Measurements from ENCODE around the gene PDZRN4.

PDZRN4 gene

GRCh38 chr12:41536813-41537490 is 348.8 kb downstream of the PDZRN4 start:
- TF ChIP-seq YY1 (IDR thresholded peaks at IDR 0.05; ENCODE audit: low read depth) = no peak
- no peak for TF ChIP-seq NFIC (IDR thresholded peaks at IDR 0.05)
- no peak for TF ChIP-seq CEBPB (IDR thresholded peaks at IDR 0.05)
- no peak for TF ChIP-seq USF1 (IDR thresholded peaks at IDR 0.05)

- TF ChIP-seq EGR1 (IDR thresholded peaks at IDR 0.05) = no peak
- no peak for TF ChIP-seq CREB1 (IDR thresholded peaks at IDR 0.05; ENCODE audit: low read depth)
- no peak for TF ChIP-seq RAD21 (IDR thresholded peaks at IDR 0.05; ENCODE audit: low read depth)
- no peak for TF ChIP-seq FOXM1 (IDR thresholded peaks at IDR 0.05; ENCODE audit: borderline replicate concordance, low read depth)
- TF ChIP-seq MAX (IDR thresholded peaks at IDR 0.05) = no peak
- TF ChIP-seq TEAD4 (IDR thresholded peaks at IDR 0.05) = no peak
- no peak for TF ChIP-seq ZBTB7A (IDR thresholded peaks at IDR 0.05; ENCODE audit: low read depth)
- TF ChIP-seq NFIC (IDR thresholded peaks at IDR 0.05) = no peak
- TF ChIP-seq USF1 (IDR thresholded peaks at IDR 0.05) = no peak
- TF ChIP-seq TAF1 (IDR thresholded peaks at IDR 0.05; ENCODE audit: low read depth) = no peak
- TF ChIP-seq YY1 (IDR thresholded peaks at IDR 0.05; ENCODE audit: low read depth) = no peak
- no peak for TF ChIP-seq REST (IDR thresholded peaks at IDR 0.05; ENCODE audit: low read depth)
- no peak for TF ChIP-seq EP300 (IDR thresholded peaks at IDR 0.05; ENCODE audit: borderline replicate concordance)
These were observed 349.4 kb downstream of the PDZRN4 start for GRCh38 chr12:41537522-41537921.

GRCh38 chr12:41545761-41546160 is 357.6 kb downstream of the PDZRN4 start:
- TF ChIP-seq TAF1 (IDR thresholded peaks at IDR 0.05; ENCODE audit: low read depth) (no peak), REST (IDR thresholded peaks at IDR 0.05; ENCODE audit: low read depth) (no peak)

GRCh38 chr12:41548926-41549325 is 360.8 kb downstream of the PDZRN4 start:
- no peak for TF ChIP-seq YY1 (IDR thresholded peaks at IDR 0.05; ENCODE audit: low read depth)
- TF ChIP-seq TCF12 (IDR thresholded peaks at IDR 0.05; ENCODE audit: low read depth) = no peak
- no peak for TF ChIP-seq FOXM1 (IDR thresholded peaks at IDR 0.05; ENCODE audit: borderline replicate concordance, low read depth)
- no peak for TF ChIP-seq ZBTB7A (IDR thresholded peaks at IDR 0.05; ENCODE audit: low read depth)
- no peak for TF ChIP-seq TAF1 (IDR thresholded peaks at IDR 0.05; ENCODE audit: low read depth)
- no peak for TF ChIP-seq CREB1 (IDR thresholded peaks at IDR 0.05; ENCODE audit: low read depth)
- no peak for TF ChIP-seq TEAD4 (IDR thresholded peaks at IDR 0.05)
- no peak for TF ChIP-seq NFIC (IDR thresholded peaks at IDR 0.05)
- no peak for TF ChIP-seq USF1 (IDR thresholded peaks at IDR 0.05)
- TF ChIP-seq REST (IDR thresholded peaks at IDR 0.05; ENCODE audit: low read depth) = no peak
- no peak for TF ChIP-seq EP300 (IDR thresholded peaks at IDR 0.05; ENCODE audit: borderline replicate concordance)
- TF ChIP-seq MAX (IDR thresholded peaks at IDR 0.05) = no peak
- TF ChIP-seq EGR1 (IDR thresholded peaks at IDR 0.05) = no peak
- no peak for TF ChIP-seq RAD21 (IDR thresholded peaks at IDR 0.05; ENCODE audit: low read depth)
- no peak for TF ChIP-seq CEBPB (IDR thresholded peaks at IDR 0.05)
